PC-9 (cell line): Measurements from ENCODE around the gene SRGAP3.

Source experiments
- CTCF ChIP-seq: fragments of 200-600 bp; sonication (generic); conservative IDR thresholded peaks from 2 replicates; pipeline ENCODE4 v1.6.1; 2017; ENCODE audit warnings: mixed run types, antibody characterized with exemption, mild to moderate bottlenecking, moderate library complexity
- EZH2 ChIP-seq: fragments of 200-600 bp; sonication (generic); IDR thresholded peaks from 2 replicates; pipeline ENCODE4 v1.8.0; 2017; ENCODE audit warnings: antibody characterized with exemption, low read depth

GRCh38 chr3:9293076-9293475, 43.6 kb upstream of the SRGAP3 start:
- TF ChIP-seq EZH2 (no peak), CTCF (no peak)
